T-helper 1 cell (primary cell): ENCODE results near the gene DLG2.
"Not testable (repeated sequence)": the region's sequence is repeated elsewhere in the genome, so short reads cannot be mapped to it uniquely, and the experiment has no call there.

Experiments used
- DNase-seq, 5 donors: peaks; one replicate each; pipeline ENCODE4 v3.0.0-alpha.2; 2012 to 2020

Gene DLG2

DNA sequence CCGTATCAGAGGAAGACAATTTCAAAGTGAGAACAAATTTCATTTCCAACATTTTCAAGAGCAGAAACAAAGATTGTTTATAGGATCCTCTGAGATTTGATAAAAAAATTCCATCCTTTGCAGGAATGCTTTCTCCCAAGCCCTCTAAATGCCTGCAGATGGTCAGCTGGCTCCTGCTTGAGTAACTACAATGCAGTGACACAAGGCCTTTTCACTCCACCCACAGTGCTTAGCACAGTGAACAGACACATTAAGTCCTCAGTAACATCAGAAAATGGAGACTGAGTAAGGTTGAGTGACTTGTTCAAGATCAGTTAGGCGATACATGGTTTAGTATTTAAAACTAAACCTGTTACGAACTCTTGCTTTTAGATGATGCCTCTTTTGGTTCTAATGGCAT lies 1813.8 kb downstream of the DLG2 start:
- DNase-seq, result no peak

DNA sequence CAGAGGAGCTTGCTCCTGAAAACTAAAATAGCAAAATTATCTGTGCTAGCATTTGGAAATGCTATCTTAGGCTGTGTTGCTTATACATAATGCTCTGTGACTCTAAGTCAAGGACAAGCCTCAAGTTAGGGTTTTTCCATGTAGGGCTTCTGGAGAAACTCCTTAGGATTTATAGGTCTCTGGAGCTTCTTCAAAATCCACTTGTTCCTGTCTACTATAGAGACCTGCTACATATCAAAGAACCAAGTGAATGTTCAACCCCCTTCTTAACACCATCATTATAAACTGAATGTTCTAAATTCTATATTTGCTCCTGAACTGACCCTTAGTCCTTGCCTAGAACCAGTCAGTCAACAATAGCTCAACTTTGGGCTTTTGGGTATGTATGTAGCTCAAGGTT lies 1817.9 kb downstream of the DLG2 start:
- DNase-seq, result no peak

DNA sequence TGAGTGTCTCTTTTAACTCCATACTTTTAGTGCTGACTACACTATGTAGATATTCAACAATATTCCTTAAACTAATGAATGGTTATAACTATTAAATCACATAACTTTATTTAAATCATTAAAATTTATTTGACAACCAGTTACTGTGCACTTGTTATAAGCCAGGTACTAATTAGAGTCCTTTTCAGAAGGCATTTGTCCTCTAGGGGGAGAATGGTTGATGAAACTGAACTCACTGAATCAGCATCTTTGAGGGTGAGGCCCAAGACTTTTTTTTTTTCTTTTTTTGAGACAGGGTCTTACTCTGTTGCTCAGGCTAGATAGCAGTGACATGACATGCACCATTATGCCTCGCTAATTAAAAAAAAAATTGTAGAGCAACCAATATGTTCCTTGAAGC lies 1825.3 kb downstream of the DLG2 start:
- DNase-seq, result no peak

DNA sequence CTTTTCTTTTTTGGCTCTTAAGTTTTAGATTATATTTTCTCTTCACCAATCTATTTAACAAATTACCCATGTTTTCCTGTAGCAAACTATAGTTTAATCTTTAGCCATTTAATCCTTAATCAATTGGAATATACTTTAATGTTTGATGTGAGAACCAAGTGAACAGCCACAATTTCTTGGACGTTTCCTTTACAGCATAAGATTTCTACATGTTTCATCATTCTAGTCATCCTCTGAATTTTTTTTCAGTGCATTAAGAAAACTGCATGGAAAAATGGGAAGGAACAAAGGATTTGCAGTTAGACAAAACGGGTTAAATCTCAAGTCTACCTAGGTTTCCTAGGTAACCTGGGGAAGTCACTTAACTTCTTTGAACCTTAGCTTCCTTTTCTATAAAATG lies 1833.8 kb downstream of the DLG2 start:
- no peak for DNase-seq

DNA sequence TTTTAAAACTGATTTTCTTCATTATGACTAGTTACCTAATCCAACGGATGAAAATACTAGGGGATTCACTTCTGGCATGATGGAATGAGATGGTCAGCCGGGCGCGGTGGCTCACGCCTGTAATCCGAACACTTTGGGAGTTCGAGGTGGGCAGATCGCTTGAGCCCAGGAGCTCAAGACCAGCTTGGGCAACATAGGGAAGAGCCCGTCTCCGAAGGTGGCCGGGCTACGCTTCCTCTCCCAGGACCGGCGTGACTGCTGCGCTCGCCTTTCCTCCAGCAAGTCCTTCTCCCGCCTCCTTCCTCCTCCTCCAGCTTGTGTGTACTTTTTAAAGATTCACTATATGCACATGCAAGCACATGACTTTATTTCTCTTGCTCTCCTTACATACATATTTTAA lies 1835.6 kb downstream of the DLG2 start:
- no peak for DNase-seq

DNA sequence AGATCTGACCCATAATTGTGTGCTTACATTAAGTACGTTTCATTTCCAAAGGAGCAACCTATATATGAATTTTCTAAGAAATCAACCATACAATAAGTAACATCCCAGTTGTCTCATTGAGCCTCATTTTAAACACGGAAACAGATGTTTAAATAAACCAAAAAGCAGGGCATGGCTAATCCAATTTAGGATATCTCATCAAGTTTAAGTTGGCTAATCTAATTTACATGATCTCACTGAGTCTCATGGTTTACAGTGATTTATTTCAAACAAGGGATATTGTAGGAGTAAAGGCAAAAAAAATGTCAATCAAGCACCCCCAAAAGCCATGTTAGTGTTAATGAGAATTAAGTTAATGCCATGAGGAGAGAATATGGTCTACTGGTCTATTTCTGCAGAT lies 1841.2 kb downstream of the DLG2 start:
- no peak for DNase-seq

DNA sequence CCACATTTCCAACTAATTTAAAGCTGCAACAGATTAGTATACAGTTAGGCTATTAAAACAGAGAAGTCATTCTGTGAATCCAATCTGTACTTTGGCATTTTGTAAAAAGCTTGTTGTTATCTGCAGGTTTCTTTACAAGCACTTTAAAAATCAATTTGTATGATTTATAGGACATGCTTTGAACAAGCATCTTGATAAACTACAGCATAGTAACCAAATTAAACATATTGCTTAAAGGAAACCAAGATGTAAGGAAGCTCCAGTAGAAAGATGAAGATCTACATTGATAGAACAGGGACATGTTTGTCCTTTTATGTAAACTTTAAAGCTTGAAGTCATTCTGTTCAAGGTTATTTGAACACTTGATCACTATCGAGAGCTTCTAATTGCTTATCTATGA lies 1842.7 kb downstream of the DLG2 start:
- no peak for DNase-seq

DNA sequence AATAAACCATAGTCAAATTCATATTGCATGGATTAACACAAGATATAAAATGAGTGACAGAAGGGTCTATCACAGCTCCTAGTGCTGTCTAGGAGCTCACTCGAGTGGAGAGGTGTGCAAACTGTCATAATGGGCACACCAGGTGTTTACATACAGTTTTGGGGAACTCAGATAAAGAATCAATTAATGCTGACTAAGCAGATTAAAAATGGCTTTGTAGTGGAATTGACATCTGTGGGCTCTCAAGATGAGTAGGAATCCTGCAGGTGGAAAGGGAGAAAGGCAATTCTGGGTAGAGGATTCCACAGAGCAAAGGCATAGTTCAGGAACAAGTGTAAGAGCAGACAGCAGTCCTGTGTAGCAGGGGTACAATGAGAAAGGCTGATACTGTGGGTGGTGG lies 1844.8 kb downstream of the DLG2 start:
- DNase-seq, result no peak

DNA sequence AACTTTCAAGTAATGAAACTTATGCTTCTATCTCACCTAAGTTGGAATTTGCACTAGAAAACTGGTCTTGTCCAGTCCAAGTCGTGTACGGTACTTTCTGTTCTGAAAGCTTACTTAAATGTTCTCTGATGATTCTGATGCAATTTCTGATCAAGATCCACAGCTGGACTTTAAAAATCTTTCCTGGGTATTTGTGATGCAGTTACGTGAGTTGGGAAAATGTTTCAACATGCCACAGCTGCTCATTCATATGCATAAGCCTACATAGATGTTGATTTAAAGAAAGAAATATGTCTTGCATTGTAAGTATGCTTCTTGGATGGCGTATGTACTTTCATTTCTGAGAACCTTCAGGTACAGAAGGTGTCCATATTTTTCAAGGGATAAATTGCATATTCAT lies 1847.3 kb downstream of the DLG2 start:
- no peak for DNase-seq

DNA sequence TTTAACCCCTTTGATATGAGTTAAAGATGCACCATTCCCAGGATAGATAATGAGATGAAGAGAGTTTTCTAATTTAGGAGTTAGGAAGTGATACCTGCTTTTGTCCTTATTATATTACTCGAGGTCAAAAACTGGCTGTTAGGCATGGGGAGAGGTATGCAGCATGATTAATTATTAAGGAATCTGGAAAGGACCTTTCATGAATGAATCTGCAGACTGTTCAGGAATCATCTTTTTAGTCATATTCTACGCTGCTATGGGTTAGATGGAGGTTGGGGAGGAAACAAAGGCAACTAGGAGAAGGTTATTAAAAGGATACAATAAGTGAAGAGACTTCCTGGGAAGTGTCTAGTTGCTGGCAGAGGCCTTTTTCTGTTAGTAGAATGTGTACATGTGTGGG lies 1848.5 kb downstream of the DLG2 start:
- DNase-seq, result no peak

DNA sequence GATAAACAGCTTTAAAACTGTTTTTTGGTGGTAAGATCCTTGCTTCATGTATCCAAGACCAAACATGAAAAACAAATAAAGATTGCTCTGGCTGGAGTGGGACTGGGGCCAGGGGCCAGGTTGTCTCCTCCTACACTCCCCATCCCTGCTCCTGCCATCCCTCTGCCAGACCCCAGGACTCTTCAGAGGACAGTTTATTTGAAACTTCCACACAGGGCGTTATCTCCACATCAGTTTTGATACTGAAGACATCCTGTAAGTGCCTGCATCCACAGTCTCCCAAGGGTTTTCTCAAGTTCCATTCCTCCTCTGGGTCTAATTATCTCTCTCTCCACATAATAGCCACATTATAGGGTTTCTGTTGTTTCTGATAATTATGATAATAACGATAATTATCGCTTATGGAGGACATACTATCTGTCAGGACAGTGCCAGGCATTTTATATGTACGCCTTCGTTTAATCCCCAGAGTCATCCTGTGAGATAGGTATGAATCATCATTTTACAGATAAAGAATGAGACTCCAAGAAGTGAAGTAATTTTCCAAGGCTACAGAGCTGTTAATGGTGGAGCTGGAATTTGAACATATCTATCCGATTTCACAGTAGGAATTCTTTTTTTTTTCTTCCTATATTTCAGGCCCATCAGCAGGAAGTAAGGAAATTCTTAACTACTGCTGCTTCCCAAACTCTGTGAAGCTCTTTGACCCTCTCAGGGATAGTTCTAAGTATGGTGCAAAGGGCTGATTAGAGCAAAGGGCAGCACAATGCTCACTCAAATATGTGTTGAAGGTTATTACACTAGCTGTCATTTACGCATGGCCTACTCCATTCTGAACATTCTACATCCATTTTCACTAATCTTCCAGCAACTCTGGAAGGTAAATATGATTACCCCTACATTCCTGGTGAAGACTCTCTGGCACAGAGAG lies 1852.9 kb downstream of the DLG2 start:
- no peak for DNase-seq

DNA sequence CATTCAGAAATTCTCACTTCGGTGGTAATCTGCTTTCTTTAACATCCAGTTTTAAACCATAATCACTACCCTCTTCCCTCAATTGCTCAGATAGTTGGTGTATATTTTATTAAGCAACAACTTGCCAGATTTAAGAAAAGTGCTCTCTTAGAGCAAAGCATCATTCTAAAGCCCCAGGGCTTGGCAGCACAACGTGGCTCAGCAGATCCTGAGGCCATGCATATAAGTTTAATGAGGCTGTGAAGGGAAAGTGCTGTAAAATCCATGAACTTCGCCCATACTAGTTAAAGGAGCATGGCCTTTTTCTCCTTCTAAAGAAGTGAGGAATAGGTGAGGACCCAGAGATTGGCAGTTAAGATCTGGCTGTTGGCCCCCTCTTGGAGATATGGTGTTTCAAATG lies 1858.7 kb downstream of the DLG2 start:
- no peak for DNase-seq

DNA sequence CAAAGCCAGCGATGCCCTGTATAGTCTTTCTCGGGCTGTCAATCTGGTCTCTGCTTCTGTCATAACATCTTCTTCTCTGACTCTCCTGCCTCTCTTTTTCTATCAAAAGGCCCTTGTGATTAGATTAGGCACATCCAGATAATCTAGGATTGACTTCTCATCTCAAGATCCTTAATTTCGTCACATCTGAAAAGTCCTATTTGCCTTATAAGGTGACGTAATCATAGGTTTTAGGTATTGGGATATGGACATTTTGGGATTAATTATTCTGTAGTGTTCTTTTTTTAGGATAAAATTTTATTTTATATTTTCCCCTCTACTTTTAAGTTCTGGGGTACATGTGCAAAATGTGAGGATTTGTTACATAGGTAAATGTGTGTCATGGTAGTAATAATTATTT lies 1860.2 kb downstream of the DLG2 start:
- no peak for DNase-seq

DNA sequence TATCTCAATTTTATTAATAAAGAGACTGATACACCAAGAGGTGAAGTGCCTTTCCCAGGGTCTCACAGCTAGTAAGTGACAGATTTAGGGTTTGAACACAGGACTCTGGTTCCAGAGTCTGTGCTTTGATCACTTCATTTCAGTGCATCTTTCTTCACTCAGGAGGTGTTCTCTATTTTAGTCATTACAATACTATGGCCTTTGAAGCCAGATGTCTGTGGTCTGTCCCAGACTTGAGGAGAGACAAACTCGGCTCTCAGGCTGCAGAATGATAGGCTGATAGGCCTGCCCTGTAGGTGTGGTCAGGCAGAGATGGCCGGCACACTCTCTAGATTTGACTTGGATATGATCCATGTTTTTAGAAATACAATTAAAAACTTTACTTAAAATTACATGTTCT lies 1862.5 kb downstream of the DLG2 start:
- no peak for DNase-seq

DNA sequence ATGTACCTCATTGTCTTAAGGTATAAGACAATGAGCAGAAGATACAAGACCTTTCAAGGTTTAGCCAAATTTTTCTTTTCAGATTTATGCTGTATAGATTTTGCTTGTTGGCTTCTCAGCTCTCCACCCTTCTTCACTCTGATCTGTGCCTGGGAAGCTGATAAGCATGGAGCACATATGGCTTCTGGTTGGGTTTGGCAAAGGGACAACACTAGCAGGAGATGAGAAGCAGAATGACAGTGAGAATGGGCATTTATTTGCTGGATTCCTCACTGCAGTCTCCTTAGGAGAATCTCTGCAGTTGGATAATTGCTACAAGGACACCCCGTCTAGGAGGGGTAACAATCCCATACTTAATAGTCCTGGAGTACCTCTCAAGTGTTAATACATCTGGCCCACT lies 1866.2 kb downstream of the DLG2 start:
- no peak for DNase-seq

DNA sequence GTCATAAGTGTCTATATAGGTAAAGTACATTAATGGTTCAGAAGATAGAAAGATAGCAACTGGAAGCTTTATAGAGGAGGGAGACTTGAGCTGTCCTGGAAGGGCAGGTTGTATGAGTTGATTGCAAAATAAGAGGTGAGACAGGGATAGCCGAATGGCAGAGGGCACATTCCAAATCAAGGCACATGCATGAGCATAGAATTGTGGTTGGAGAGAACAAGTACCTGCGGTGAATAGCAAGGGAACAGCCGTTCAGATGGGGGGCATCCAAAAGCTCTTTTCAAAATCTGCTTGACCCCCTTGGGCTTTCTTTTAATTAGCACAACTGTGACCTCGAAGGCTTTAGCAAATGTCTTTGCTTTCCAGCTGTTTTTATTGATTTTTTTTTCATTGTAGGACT lies 1868.0 kb downstream of the DLG2 start:
- DNase-seq, result no peak

DNA sequence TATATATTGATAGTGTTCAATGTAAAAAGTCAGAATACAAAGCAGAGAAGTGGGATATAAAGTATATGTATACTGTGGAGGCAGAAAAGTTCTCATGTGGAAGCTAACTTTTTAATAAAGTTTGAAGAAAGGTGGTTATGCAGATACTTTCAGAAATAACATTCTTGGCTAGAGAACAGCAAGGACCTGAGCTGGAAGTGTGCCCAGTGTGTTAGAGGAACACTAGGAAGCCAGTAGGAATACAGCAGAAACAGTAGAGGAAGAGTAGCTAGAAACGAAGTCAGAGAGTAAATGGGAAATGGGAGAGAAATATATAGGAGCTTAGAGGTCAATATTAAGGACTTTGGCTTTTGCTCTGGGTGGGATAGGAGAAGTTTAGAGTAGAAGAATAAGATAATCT lies 1876.1 kb downstream of the DLG2 start:
- DNase-seq, result no peak

DNA sequence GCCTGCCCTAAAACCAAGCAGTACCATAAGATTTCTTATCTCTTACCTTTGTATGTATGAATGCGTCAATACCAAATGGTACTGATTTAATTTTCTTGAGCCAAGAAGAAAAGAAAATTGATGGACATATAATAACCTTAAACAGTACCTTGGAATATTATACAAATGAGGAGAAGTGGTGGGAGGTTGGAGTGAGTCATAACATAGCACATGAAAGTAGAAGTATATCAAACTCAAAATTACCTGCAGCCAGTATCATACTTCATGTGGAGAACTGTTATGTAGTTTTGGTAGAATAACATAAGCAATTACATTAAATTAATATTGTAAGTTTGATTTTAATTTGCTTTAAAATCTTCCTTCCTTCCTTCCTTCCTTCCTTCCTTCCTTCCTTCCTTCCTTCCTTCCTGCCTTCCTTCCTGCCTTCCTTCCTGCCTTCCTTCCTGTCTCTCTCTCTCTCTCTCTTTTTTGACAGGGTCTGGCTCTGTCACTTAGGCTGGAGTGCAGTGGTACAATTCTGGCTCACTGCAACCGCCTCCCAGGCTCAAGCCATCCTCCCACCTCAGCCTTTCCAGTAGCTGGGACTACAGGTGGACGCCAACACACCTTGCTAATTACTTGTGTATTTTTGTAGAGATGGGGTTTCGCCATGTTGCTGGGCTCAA lies 1880.1 kb downstream of the DLG2 start:
- DNase-seq, result no peak

DNA sequence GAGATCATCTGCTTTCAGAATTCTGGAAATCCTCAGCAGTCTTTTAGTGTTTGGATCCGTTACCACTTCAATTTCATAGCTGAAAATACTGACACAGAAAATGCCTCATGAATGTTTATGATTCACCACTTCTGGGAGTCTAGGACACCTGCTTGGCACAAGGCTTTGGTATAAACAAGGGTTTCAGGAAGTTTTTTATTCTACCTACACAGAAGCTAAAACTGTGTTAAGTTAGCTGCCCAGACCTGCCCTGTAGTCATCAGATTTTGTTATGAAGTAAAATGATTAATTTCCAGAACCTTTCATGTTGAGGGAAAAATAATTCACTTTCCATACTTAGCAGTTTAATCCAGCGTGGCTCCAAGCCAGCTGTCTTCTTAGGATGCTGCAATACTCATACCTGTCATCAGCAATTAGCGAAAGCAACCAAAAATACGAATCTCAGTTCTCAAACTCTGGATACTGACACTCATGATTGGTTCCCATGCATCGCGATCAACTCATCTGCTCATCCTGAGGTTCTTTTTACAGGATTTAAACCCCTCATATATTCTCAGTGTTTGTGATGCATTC lies 1882.4 kb downstream of the DLG2 start:
- DNase-seq, result no peak

DNA sequence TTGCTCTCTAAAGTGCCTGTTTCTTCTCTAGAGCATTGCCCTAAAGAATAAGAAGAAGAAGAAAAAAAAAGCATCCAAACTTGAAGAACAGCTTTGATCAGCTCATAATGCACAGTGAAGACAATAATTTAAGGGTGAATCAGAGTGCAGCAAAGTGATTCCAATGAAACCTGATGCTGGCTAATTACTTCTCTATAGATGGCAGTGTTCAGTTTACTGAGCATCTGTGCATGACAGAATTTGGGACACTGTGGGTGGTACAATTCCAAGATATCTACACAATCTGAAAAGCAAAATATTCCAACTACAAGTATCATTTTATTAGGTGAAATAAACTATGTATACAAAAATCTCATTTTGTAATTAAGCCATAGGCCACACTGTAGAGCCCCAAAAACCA lies 1890.5 kb downstream of the DLG2 start:
- no peak for DNase-seq

DNA sequence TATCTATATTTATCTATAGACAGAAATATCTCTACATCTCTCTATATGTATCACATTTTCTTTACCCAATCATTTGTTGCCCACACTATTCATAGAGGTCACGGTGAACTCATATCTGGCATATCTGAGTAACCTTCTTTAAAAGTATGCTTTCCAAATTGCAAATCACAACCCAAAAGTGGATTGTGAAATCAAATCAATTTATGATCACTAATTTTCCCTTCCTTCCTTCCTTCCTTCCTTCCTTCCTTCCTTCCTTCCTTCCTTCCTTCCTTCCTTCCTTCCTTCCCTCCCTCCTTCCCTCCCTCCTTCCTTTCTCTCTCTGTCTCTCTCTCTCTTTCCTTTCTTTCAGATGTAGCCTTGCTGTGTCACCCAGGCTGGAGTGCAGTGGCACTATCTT lies 1893.0 kb downstream of the DLG2 start:
- DNase-seq, result no peak

DNA sequence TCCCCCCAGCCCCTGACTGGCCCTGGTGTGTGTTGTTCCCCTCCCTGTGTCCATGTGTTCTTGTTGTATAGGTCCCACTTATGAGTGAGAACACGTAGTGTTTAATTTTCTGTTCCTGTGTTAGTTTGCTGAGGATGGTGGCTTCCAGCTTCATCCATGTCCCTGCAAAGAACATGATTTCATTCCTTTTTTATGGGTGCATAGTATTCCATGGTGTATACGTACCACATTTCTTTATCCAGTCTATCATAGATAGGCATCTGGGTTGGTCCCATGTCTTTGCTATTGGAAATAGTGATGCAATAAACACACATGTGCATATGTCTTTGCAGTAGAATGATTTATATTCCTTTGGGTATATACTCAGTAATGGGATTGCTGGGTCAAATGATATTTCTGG lies 1895.9 kb downstream of the DLG2 start:
- not testable (repeated sequence) for DNase-seq

DNA sequence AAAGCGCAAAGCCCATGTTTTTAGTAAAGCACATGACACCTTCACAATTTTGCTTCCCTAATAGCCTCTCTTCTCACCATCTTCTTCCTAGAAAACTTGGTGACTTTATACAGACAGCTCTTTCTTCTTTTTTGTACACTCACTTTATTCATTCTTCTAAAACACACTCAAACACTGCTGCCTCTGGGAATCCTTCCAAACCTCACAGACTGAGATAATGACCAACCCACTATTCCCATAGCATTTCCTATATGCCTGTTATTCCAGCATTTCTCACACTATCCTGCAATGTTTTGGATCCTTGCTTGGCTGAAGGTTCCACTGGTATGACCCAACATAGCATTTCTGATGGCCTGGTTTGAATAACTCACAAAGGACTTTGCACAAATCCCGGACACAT lies 1898.9 kb downstream of the DLG2 start:
- DNase-seq, result no peak

DNA sequence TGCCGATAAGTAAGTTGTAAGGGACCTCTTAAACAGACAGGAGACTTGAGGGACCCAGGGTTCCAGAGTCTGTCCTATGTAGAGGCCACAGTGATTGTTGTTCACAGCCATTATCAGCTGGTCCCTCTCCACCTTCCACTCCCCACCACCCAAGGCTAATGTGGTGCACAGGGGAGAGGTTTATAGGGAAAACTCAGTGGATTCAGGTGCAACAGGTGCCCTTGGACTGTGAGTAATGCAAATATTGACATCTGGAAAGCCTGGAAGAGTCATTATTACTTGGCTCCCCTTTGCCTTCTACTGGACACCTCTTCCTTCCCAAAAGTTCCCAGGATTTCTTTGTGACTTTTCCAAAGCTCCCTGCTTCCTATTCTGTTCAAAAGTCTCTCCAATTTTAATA lies 1899.9 kb downstream of the DLG2 start:
- DNase-seq, result no peak
